GM12878 (cell line): ENCODE measurements around the gene SLC25A11. TPM values are rescaled to one million over a fixed set of nuclear protein-coding genes. Genes with fewer than 3 reads are reported as not detected.
A peak's percentile ranks its signal among the peaks of the same experiment; 100 is the strongest.

ENCODE experiments used
- ATAC-seq: fragments of 200-7000 bp; cut with Tn5 transposase; 3 replicates; pipeline ENCODE4 v1.9.1; 2020; ENCODE audit warnings: mild to moderate bottlenecking, moderate library complexity
- BruUV-seq: library from RNA; stranded (reverse); fragments of 400-500 nt; replicated peaks from 2 replicates; lab custom pipeline; 2021; lab: Mats Ljungman, UMichigan
- CTCF ChIA-PET: fragments of 300-600 bp; sonication (Branson Sonifier 250); formaldehyde crosslinking; extraction: SDS; loops from one replicate; lab custom pipeline; 2021; ENCODE audit warnings: inconsistent platforms; lab: Yijun Ruan, JAX
- POLR2A ChIA-PET: fragments of 350-600 bp; formaldehyde crosslinking; extraction: SDS; loops from one replicate; lab custom pipeline; 2021; ENCODE audit warnings: inconsistent platforms; lab: Charles Lee
- RAD21 ChIA-PET: fragments of 300-600 bp; sonication (Branson Sonifier 250); formaldehyde crosslinking; loops from one replicate; lab custom pipeline; 2023; ENCODE audit warnings: antibody characterized with exemption; ENCODE audit not compliant: unreplicated experiment; lab: Charles Lee
- SMC1A ChIA-PET: fragments of 300-600 bp; sonication (Branson Sonifier 250); formaldehyde crosslinking; loops from one replicate; lab custom pipeline; 2023; ENCODE audit not compliant: unreplicated experiment, uncharacterized antibody; lab: Charles Lee
- DNase-seq: peaks from one replicate; pipeline ENCODE4 v3.0.0-alpha.2; 2011; ENCODE audit warnings: low read depth, low spot score
- FAIRE-seq: peaks from 3 replicates; lab custom pipeline; 2011; peaks lifted over from hg19 to GRCh38; lab: Jason Lieb, UNC
- H2AFZ ChIP-seq: 2 replicates; pipeline ENCODE4 v1.6.0; 2011; ENCODE audit warnings: low read depth, low read length, control low read depth; ENCODE audit not compliant: control insufficient read depth
- H3K27ac ChIP-seq: 2 replicates; pipeline ENCODE4 v1.5.1; 2011; ENCODE audit warnings: control low read depth; ENCODE audit not compliant: control insufficient read depth, insufficient read depth
- H3K27me3 ChIP-seq, 2 experiments: replicated peaks in 1 of 2; 2 replicates each; pipeline versions ENCODE4 v1.6.0 to v1.6.1; 2011; ENCODE audit warnings: low read length in 1 of 2; ENCODE audit not compliant: control insufficient read depth in 2 of 2, insufficient read depth in 2 of 2
- H3K36me3 ChIP-seq, 2 experiments: 2 replicates each; pipeline ENCODE4 v1.5.1; 2011; ENCODE audit warnings: low read length in 1 of 2; ENCODE audit not compliant: control insufficient read depth in 2 of 2, insufficient read depth in 2 of 2
- H3K4me1 ChIP-seq: 2 replicates; pipeline ENCODE4 v1.6.1; 2011; ENCODE audit warnings: mild to moderate bottlenecking, low read length, moderate library complexity, mixed read lengths; ENCODE audit not compliant: control insufficient read depth, insufficient read depth
- H3K4me2 ChIP-seq: 2 replicates; pipeline ENCODE4 v1.6.0; 2011; ENCODE audit warnings: control low read depth; ENCODE audit not compliant: control insufficient read depth, insufficient read depth
- H3K4me3 ChIP-seq: fragments of 200-600 bp; sonication (generic); 2 replicates; pipeline ENCODE4 v1.5.1; 2016
- H3K79me2 ChIP-seq: 2 replicates; pipeline ENCODE4 v1.6.0; 2011; ENCODE audit warnings: low read length; ENCODE audit not compliant: control insufficient read depth, insufficient read depth
- H3K9ac ChIP-seq: 2 replicates; pipeline ENCODE4 v1.8.0; 2011; ENCODE audit warnings: low read length, control low read depth, mixed read lengths; ENCODE audit not compliant: control insufficient read depth, insufficient read depth
- H3K9me3 ChIP-seq: replicated peaks from 3 replicates; pipeline ENCODE4 v1.5.1; 2011; ENCODE audit warnings: mild to moderate bottlenecking, low read length; ENCODE audit not compliant: control insufficient read depth, insufficient read depth
- H4K20me1 ChIP-seq: 2 replicates; pipeline ENCODE4 v1.6.0; 2011; ENCODE audit not compliant: control insufficient read depth, insufficient read depth
- CBFB ChIP-seq: IDR thresholded peaks from 2 replicates; pipeline ENCODE4 v1.6.1; 2016; ENCODE audit warnings: antibody characterized with exemption, low read depth
- DPF2 ChIP-seq: fragments of 450-650 bp; IDR thresholded peaks from 2 replicates; pipeline ENCODE4 v1.6.1; 2017; ENCODE audit warnings: mild to moderate bottlenecking
- EED ChIP-seq: sonication (generic); IDR thresholded peaks from 2 replicates; pipeline ENCODE4 v1.6.1; 2016; ENCODE audit warnings: antibody characterized with exemption, low read depth
- EZH2 ChIP-seq: IDR thresholded peaks from 2 replicates; pipeline ENCODE4 v1.6.1; 2012; ENCODE audit warnings: low read depth, mild to moderate bottlenecking, control low read depth, inconsistent platforms, low read length, borderline replicate concordance; ENCODE audit not compliant: control insufficient read depth
- IRF4 ChIP-seq: IDR thresholded peaks from 2 replicates; pipeline ENCODE4 v1.6.1; 2011; ENCODE audit warnings: low read depth, low read length
- MEF2B ChIP-seq: fragments of 450-650 bp; IDR thresholded peaks from 2 replicates; pipeline ENCODE4 v1.6.1; 2018; ENCODE audit warnings: mild to moderate bottlenecking, moderate library complexity; ENCODE audit not compliant: partially characterized antibody, poor library complexity, severe bottlenecking
- NFYB ChIP-seq: IDR thresholded peaks from 2 replicates; pipeline ENCODE4 v1.6.1; 2011; ENCODE audit warnings: low read depth, mild to moderate bottlenecking, low read length, improper control_type of control experiment, moderate library complexity; ENCODE audit not compliant: insufficient read depth
- POLR2A ChIP-seq: IDR thresholded peaks from 2 replicates; pipeline ENCODE4 v1.6.1; 2011; ENCODE audit warnings: low read depth, mild to moderate bottlenecking, low read length
- POLR2AphosphoS2 ChIP-seq: IDR thresholded peaks from 2 replicates; pipeline ENCODE4 v1.6.1; 2011; ENCODE audit warnings: low read depth, mild to moderate bottlenecking, low read length, improper control_type of control experiment, moderate library complexity
- RUNX3 ChIP-seq: IDR thresholded peaks from 2 replicates; pipeline ENCODE4 v1.6.1; 2012; ENCODE audit warnings: low read length, inconsistent platforms
- SMC3 ChIP-seq: IDR thresholded peaks from 2 replicates; pipeline ENCODE4 v1.6.1; 2011; ENCODE audit warnings: low read length, improper control_type of control experiment, borderline replicate concordance
- YBX1 ChIP-seq: fragments of 450-650 bp; IDR thresholded peaks from 2 replicates; pipeline ENCODE4 v1.6.1; 2016; ENCODE audit warnings: antibody characterized with exemption
- WGBS: methylation state at CpG from one replicate; pipeline ENCODE4 v1.1.6; 2016; ENCODE audit warnings: low lambda C conversion rate; ENCODE audit not compliant: insufficient replicate concordance, insufficient coverage; ENCODE audit errors: missing lambda C conversion rate; 5-methylcytosine and 5-hydroxymethylcytosine counted together
- in situ Hi-C: fragments of 300-500 bp; cut with MboI; formaldehyde crosslinking; loops from 9 replicates; pipeline ENCODE4 v1.14.3; 2018; ENCODE audit warnings: mixed read lengths
- intact Hi-C: fragments of 100-400 bp; cut with micrococcal nuclease; formaldehyde crosslinking; loops from one replicate; pipeline ENCODE4 v1.14.2; 2022; ENCODE audit not compliant: unreplicated experiment
- polyA plus RNA-seq, 11 experiments: library from polyadenylated mRNA; depleted of rRNA in 4 of 11; unstranded in 6 of 11; stranded (reverse) in 5 of 11; fragments of >200 nt; fragmentation: Nextera tagmentation in 4 of 11; fragmentation: Illumina TruSeq in 1 of 11; extraction: Ambion mirVana in 4 of 11; extraction: Trizol in 1 of 11; gene quantifications; 1 replicate in 1 of 11; 2 replicates in 10 of 11; pipeline versions ENCODE4 v1.2.1 to v1.2.3, GENCODE V29; 2011 to 2016; ENCODE audit warnings: inconsistent platforms in 2 of 11, missing spikeins in 2 of 11, low read depth in 1 of 11
- total RNA-seq, 4 experiments: library from RNA; depleted of rRNA in 3 of 4; stranded (reverse); fragments of >200 nt in 3 of 4; fragmentation: Illumina TruSeq in 1 of 4; extraction: Trizol in 1 of 4; gene quantifications; 2 replicates each; pipeline versions ENCODE4 v1.2.1 to v1.2.3, GENCODE V29; 2013 to 2021
- TF ChIP-seq, protein P1 (sequence below): fragments of 450-650 bp; IDR thresholded peaks from 2 replicates; pipeline ENCODE4 v1.6.1; 2014; ENCODE audit warnings: mild to moderate bottlenecking
- TF ChIP-seq, protein P2 (sequence below): fragments of 450-650 bp; IDR thresholded peaks from 2 replicates; pipeline ENCODE4 v1.6.1; 2017; ENCODE audit warnings: mild to moderate bottlenecking, low read depth, inconsistent platforms; ENCODE audit not compliant: poor library complexity, severe bottlenecking

SLC25A11 gene
- total and polyA plus RNA-seq, 10 of the 15 experiments (the other 5 are each of a cell fraction or from before 2014, with no cell fraction given) = 5.8 to 142 (median 65.0) TPM

DNA sequence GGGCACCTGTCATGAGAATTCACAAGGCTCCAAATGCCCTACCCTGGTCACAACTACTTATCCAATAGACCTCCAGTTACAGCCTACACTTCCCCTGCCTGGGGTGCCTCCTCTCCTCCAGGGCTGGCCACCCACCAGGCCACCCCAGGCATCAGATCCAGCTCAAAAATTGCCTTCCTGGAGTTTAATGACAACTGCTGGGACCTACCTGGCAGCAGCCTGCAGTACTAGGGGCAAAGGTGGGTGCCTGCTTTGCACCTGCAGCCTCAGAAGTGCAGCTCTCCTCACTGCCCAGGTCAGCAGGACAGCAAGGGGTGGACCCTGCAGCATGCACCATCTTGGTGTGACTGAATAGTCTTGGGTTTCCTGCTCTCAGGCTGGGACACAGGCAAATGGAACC, 4.2 kb downstream of the SLC25A11 start:
- Histone ChIP-seq H3K9me3 (no peaks in the 10 kb centered on the region), H3K79me2 (peaks cover 25% of the 10 kb centered on the region), H3K4me3 (no peak overlapping the region)
- TF ChIP-seq MEF2B = no peak
- 0 out of 2 replicates have a peak, but pooled peaks have one; percentile 22 for TF ChIP-seq POLR2A
- TF ChIP-seq YBX1 = no peak
- no peak for TF ChIP-seq RUNX3
- no peak for TF ChIP-seq IRF4
- TF ChIP-seq, all 136 proteins: peak for 1
- ChIA-PET POLR2A (interaction anchor here (0.5 to 1.3 kb wide), 3 partner anchors 15 to 122 kb away, joined by 3 to 4 read pairs (median 3); partner anchors contain the start of genes ENO3 and SPAG7), SMC1A (no interaction called here), RAD21 (no interaction called here), CTCF (interaction anchor here (1.0 kb wide), 1 partner anchor 27 kb away, joined by 3 read pairs; no protein-coding TSS in a partner anchor)
- in situ Hi-C loops = no loop called here
- FAIRE-seq (no peak), DNase-seq (no peak), ATAC-seq (no peak)
- Histone ChIP-seq H3K36me3 (peaks cover 4 to 14% of the 10 kb centered on the region in 2 experiments; a peak in 3 of 4 replicates), H3K27me3 (no peaks in the 10 kb centered on the region), H2AFZ (no peak overlapping the region), H3K9ac (no peak overlapping the region), H4K20me1 (no peaks in the 10 kb centered on the region), H3K27ac (no peak overlapping the region), H3K4me2 (no peak overlapping the region), H3K4me1 (peaks cover 32% of the 10 kb centered on the region)
- intact Hi-C loops = no loop called here
- BruUV-seq = no TSS peak

DNA sequence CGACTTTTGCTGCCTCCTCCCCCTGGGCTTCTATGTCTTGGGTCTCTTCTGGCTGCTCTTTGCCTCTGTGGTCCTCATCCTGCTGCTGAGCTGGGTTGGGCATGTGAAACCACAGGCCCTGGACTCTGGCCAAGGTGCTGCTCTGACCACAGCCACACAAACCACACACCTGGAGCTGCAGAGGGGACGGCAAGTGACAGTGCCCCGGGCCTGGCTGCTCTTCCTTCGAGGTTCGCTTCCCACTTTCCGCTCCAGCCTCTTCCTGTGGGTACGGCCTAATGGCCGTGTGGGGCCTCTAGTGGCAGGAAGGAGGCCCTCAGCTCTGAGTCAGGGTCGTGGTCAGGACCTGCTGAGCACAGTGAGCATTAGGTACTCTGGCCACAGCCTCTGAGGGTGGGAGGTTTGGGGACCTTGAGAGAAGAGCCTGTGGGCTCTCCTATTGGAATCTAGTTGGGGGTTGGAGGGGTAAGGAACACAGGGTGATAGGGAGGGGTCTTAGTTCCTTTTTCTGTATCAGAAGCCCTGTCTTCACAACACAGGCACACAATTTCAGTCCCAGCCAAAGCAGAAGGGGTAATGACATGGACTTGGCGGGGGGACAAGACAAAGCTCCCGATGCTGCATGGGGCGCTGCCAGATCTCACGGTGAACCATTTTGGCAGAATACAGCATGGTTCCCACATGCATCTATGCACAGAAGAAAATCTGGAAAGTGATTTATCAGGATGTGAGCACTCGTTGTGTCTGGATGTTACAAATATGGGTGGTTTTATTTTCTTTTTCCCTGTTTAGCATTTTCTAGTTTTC, 5.5 kb downstream of the SLC25A11 start:
- CTCF ChIA-PET = interaction anchor here (0.6 to 1.3 kb wide), 3 partner anchors 25 to 1501 kb away, joined by 3 to 5 read pairs (median 4); partner anchors contain the start of gene SPAG7
- Histone ChIP-seq H3K4me1 (peaks cover 32% of the 10 kb centered on the region), H2AFZ (no peak overlapping the region), H4K20me1 (no peaks in the 10 kb centered on the region), H3K36me3 (peaks cover 4 to 14% of the 10 kb centered on the region in 2 experiments; a peak in 3 of 4 replicates), H3K9ac (no peak overlapping the region), H3K27ac (no peak overlapping the region), H3K79me2 (peaks cover 16% of the 10 kb centered on the region), H3K4me3 (peak overlapping the region; percentile 42; the same call in 1 of the 2 replicates), H3K27me3 (no peaks in the 10 kb centered on the region), H3K9me3 (no peaks in the 10 kb centered on the region), H3K4me2 (peak overlapping the region; percentile 56)
- SMC1A ChIA-PET = interaction anchor here (1.2 kb wide), 1 partner anchor 32 kb away, joined by 3 read pairs; no protein-coding TSS in a partner anchor
- BruUV-seq = no TSS peak
- FAIRE-seq = no peak
- POLR2A ChIA-PET = interaction anchor here (0.7 to 1.3 kb wide), 2 partner anchors 21 to 198 kb away, joined by 3 read pairs; no protein-coding TSS in a partner anchor
- WGBS = 27% methylated on average over 14 of the region's 14 CpGs
- in situ Hi-C loops (no loop called here), intact Hi-C loops (no loop called here)
- DNase-seq = no peak
- RAD21 ChIA-PET = interaction anchor here (0.5 to 1.2 kb wide), 2 partner anchors 33 to 83 kb away, joined by 3 to 4 read pairs; partner anchors contain the start of gene SPAG7
- ATAC-seq = peak; percentile 80
- TF ChIP-seq POLR2AphosphoS2 = peak; percentile 57; the same call in 1 of the 2 replicates
- TF ChIP-seq EED = peak; percentile 76
- TF ChIP-seq EZH2 = no peak
- TF ChIP-seq, protein P1, sequence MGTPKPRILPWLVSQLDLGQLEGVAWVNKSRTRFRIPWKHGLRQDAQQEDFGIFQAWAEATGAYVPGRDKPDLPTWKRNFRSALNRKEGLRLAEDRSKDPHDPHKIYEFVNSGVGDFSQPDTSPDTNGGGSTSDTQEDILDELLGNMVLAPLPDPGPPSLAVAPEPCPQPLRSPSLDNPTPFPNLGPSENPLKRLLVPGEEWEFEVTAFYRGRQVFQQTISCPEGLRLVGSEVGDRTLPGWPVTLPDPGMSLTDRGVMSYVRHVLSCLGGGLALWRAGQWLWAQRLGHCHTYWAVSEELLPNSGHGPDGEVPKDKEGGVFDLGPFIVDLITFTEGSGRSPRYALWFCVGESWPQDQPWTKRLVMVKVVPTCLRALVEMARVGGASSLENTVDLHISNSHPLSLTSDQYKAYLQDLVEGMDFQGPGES = no peak
- TF ChIP-seq NFYB = no peak
- TF ChIP-seq, protein P2, sequence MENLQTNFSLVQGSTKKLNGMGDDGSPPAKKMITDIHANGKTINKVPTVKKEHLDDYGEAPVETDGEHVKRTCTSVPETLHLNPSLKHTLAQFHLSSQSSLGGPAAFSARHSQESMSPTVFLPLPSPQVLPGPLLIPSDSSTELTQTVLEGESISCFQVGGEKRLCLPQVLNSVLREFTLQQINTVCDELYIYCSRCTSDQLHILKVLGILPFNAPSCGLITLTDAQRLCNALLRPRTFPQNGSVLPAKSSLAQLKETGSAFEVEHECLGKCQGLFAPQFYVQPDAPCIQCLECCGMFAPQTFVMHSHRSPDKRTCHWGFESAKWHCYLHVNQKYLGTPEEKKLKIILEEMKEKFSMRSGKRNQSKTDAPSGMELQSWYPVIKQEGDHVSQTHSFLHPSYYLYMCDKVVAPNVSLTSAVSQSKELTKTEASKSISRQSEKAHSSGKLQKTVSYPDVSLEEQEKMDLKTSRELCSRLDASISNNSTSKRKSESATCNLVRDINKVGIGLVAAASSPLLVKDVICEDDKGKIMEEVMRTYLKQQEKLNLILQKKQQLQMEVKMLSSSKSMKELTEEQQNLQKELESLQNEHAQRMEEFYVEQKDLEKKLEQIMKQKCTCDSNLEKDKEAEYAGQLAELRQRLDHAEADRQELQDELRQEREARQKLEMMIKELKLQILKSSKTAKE = no peak
- no peak for TF ChIP-seq SMC3
- peak; percentile 91 for TF ChIP-seq CBFB
- TF ChIP-seq DPF2 = 0 out of 2 replicates have a peak, but pooled peaks have one; percentile 23
